Activated T-helper 17 cell treated with anti-CD3 and anti-CD28 coated beads, Interleukin-2, amount 50 U/mL, for 72 hours (primary cell): ENCODE measurements around the gene SLC26A8. TPM values are rescaled to one million over a fixed set of nuclear protein-coding genes. Genes with fewer than 3 reads are reported as not detected.

ENCODE experiments used
- ATAC-seq: fragments of 150-1000 bp; cut with Tn5 transposase; replicated peaks from 2 replicates; pipeline ENCODE4 v1.10.0; 2021; ENCODE audit warnings: mild to moderate bottlenecking, moderate library complexity
- H3K27ac Mint-ChIP-seq: one replicate; pipeline ENCODE4 v1.8.0; 2022; ENCODE audit warnings: mixed read lengths
- H3K27me3 Mint-ChIP-seq: one replicate; pipeline ENCODE4 v1.8.0; 2022; ENCODE audit warnings: mixed read lengths
- H3K36me3 Mint-ChIP-seq: one replicate; pipeline ENCODE4 v1.8.0; 2022; ENCODE audit warnings: low read depth, mild to moderate bottlenecking, mixed read lengths
- H3K4me1 Mint-ChIP-seq: one replicate; pipeline ENCODE4 v1.8.0; 2022; ENCODE audit warnings: mixed read lengths
- H3K4me3 Mint-ChIP-seq: one replicate; pipeline ENCODE4 v1.8.0; 2022; ENCODE audit warnings: mild to moderate bottlenecking, mixed read lengths
- H3K9me3 Mint-ChIP-seq: one replicate; pipeline ENCODE4 v1.8.0; 2022; ENCODE audit warnings: mixed read lengths
- total RNA-seq, 2 donors: library from RNA; stranded (reverse); gene quantifications; one replicate each; pipeline ENCODE4 v1.2.3, GENCODE V29; 2022

Gene SLC26A8
- total RNA-seq, 2 donors from 2014 or later = not detected

DNA sequence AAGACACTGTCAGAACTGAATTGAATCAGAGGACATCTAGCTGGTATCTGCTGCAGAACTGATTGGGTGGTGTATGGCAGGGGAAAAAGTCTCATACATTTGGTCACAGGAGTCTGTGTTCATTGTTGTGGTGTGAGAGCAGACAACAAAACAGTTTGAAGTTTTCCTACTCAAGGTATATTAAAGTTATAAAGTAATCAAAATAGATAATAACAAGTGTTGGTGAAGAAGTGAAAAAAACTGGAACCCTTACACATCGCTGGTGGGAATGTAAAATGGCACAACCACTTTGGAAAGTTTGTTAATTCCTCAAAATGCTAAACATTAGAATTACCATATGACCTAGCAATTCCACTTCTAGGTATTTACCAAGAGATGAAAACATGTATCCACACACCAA is 128.2 kb downstream of the SLC26A8 start:
- no peak overlapping the region for H3K27ac Mint-ChIP-seq
- peaks cover 20% of the 10 kb centered on the region for H3K4me1 Mint-ChIP-seq
- no peak overlapping the region for H3K4me3 Mint-ChIP-seq
- no peak for ATAC-seq
- peaks cover 51% of the 10 kb centered on the region for H3K36me3 Mint-ChIP-seq
- no peaks in the 10 kb centered on the region for H3K9me3 Mint-ChIP-seq
- no peaks in the 10 kb centered on the region for H3K27me3 Mint-ChIP-seq

DNA sequence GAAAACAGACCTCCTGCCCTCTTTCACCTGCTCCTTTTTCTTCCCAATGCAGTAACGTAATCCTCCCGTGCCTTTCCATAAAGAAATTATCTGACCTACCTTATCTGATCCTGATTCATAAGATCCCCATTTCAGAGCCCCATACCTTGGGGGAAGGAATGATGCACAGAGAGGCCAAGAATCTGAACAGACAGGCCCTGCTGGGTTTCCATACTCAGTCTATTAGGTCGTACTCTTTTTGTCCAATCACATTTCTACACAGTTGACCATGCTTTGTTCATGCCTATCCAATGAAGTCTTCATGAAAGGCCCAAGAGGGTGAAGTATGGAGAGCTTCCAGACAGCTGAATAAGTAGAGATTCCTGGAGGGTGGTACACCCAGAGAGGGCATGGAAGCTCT is 128.9 kb downstream of the SLC26A8 start:
- H3K4me3 Mint-ChIP-seq = no peak overlapping the region
- no peak for ATAC-seq

DNA sequence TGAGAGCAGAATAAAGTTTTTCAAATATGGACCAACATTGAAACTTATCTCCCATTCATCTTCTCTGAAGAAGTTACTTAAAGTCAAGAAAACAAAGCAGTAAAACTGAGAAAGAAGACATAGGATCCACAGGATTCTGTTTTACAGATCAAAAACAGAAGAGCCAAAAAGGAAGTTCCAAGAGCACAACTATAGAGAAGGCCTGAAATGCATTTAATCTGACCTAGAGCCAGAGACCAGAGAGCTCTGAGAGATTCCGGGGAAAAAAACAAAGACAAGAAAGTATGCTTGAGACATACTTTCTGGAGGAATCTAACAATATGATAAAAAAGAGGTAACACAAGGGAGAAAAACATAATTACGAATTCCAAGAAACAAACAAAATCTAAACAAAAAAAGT is 129.7 kb downstream of the SLC26A8 start:
- ATAC-seq = no peak
- peaks cover 51% of the 10 kb centered on the region for H3K36me3 Mint-ChIP-seq
- no peaks in the 10 kb centered on the region for H3K27me3 Mint-ChIP-seq
- H3K27ac Mint-ChIP-seq = no peak overlapping the region
- H3K9me3 Mint-ChIP-seq = no peaks in the 10 kb centered on the region
- H3K4me3 Mint-ChIP-seq = no peak overlapping the region
- H3K4me1 Mint-ChIP-seq = peaks cover 20% of the 10 kb centered on the region

More for the DNA sequence above, 128.9 kb downstream of the SLC26A8 start:
- H3K4me1 Mint-ChIP-seq = peaks cover 20% of the 10 kb centered on the region
- H3K9me3 Mint-ChIP-seq = no peaks in the 10 kb centered on the region
- no peak overlapping the region for H3K27ac Mint-ChIP-seq
- H3K27me3 Mint-ChIP-seq = no peaks in the 10 kb centered on the region
- H3K36me3 Mint-ChIP-seq = peaks cover 51% of the 10 kb centered on the region

Other genes starting within 250 kb of the SLC26A8 start
- not detected for gene CLPSL2, start 248.0 kb downstream of the SLC26A8 start, total RNA-seq
- gene CLPSL1, start 243.6 kb downstream of the SLC26A8 start, total RNA-seq = not detected
- gene CLPS, start 227.3 kb downstream of the SLC26A8 start, total RNA-seq = under 1 TPM in 1 of 2 donors, not detected in 1; 0.56 TPM
- under 1 TPM; 0.21 to 0.26 TPM for gene LHFPL5, start 219.3 kb downstream of the SLC26A8 start, total RNA-seq
- gene SRPK1, start 103.5 kb downstream of the SLC26A8 start, total RNA-seq = 100 to 1,000 TPM in 1 of 2 donors, 10 to 100 TPM in 1; 83.5 to 101 TPM
- 10 to 100 TPM; 36.5 to 51.3 TPM for gene MAPK14, start 3.2 kb upstream of the SLC26A8 start, total RNA-seq
- 10 to 100 TPM; 53.6 to 58.7 TPM for gene MAPK13, start 105.9 kb upstream of the SLC26A8 start, total RNA-seq
- 10 to 100 TPM; 17.7 to 21.8 TPM for gene BRPF3, start 172.1 kb upstream of the SLC26A8 start, total RNA-seq
- gene PNPLA1, start 245.4 kb upstream of the SLC26A8 start, total RNA-seq = not detected